Measurements from ENCODE around the gene AKAP13.

DNA sequence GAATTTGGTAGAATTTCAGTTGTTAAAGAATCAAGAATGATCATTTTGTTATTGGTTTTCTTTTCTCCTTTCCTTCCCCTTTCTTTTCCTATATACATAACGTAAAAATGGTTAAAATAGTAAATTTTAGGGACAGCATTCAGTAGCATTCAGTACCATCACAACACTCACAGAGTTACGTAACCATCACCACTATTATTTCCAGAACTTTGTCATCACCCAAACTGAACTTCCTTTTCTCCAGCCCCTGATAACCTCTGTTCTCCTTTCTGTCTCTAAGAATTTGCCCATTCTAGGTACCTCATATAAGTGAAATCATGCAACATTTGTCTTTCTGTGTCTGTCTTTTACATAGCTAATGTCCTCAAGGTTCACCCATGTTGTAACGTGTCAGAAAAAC lies 165.3 kb downstream of the AKAP13 start:
- TF ChIP-seq, protein P1, sequence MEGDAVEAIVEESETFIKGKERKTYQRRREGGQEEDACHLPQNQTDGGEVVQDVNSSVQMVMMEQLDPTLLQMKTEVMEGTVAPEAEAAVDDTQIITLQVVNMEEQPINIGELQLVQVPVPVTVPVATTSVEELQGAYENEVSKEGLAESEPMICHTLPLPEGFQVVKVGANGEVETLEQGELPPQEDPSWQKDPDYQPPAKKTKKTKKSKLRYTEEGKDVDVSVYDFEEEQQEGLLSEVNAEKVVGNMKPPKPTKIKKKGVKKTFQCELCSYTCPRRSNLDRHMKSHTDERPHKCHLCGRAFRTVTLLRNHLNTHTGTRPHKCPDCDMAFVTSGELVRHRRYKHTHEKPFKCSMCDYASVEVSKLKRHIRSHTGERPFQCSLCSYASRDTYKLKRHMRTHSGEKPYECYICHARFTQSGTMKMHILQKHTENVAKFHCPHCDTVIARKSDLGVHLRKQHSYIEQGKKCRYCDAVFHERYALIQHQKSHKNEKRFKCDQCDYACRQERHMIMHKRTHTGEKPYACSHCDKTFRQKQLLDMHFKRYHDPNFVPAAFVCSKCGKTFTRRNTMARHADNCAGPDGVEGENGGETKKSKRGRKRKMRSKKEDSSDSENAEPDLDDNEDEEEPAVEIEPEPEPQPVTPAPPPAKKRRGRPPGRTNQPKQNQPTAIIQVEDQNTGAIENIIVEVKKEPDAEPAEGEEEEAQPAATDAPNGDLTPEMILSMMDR (IDR thresholded peaks at IDR 0.05): no peak
- TF ChIP-seq POLR2A (IDR thresholded peaks at IDR 0.05): no peak

Measured in testis (tissue), 2 donors.